ENCODE results near the gene TTC14.
A peak's percentile ranks its signal among the peaks of the same experiment; 100 is the strongest.
"Not testable (repeated sequence)": the region's sequence is repeated elsewhere in the genome, so short reads cannot be mapped to it uniquely, and the experiment has no call there.

The TTC14 gene

GRCh38 chr3:180601688-180602666, at the start of gene TTC14:
Gene TTC14 (plus strand): TSS chr3:180602163. CDS start chr3:180602262, 99 bp downstream.
- peak; percentile 94 for DNase-seq (ENCODE audit: low read depth)

- no peak for DNase-seq (ENCODE audit: low read depth)
Observed at GRCh38 chr3:180563406-180563805, 38.6 kb upstream of the TTC14 start.

GRCh38 chr3:180564676-180565075, 37.3 kb upstream of the TTC14 start:
- DNase-seq (ENCODE audit: low read depth): no peak

GRCh38 chr3:180570238-180570637, 31.7 kb upstream of the TTC14 start:
- DNase-seq (ENCODE audit: low read depth): no peak

GRCh38 chr3:180571831-180572598, 29.9 kb upstream of the TTC14 start:
- DNase-seq (ENCODE audit: low read depth): no peak

GRCh38 chr3:180575571-180575970, 26.4 kb upstream of the TTC14 start:
- no peak for DNase-seq (ENCODE audit: low read depth)

GRCh38 chr3:180580934-180581333, 21.0 kb upstream of the TTC14 start:
- no peak for DNase-seq (ENCODE audit: low read depth)

- DNase-seq (ENCODE audit: low read depth): no peak
Observed at GRCh38 chr3:180590396-180590795, 11.6 kb upstream of the TTC14 start.

GRCh38 chr3:180593631-180594030, 8.3 kb upstream of the TTC14 start:
- DNase-seq (ENCODE audit: low read depth): not testable (repeated sequence)

GRCh38 chr3:180594631-180595558, 7.1 kb upstream of the TTC14 start:
- peak; percentile 64 for DNase-seq (ENCODE audit: low read depth)

- no peak for DNase-seq (ENCODE audit: low read depth)
Observed at GRCh38 chr3:180595559-180595935, 6.4 kb upstream of the TTC14 start.

GRCh38 chr3:180600473-180600872, 1.5 kb upstream of the TTC14 start:
- no peak for DNase-seq (ENCODE audit: low read depth)

- DNase-seq (ENCODE audit: low read depth): no peak
Observed at GRCh38 chr3:180611006-180611405, 9.0 kb downstream of the TTC14 start.

- no peak for DNase-seq (ENCODE audit: low read depth)
Observed at GRCh38 chr3:180612364-180612763, 10.4 kb downstream of the TTC14 start.

GRCh38 chr3:180615954-180616353, 14.0 kb downstream of the TTC14 start:
- no peak for DNase-seq (ENCODE audit: low read depth)

GRCh38 chr3:180617049-180617448, 15.1 kb downstream of the TTC14 start:
- peak; percentile 7 for DNase-seq (ENCODE audit: low read depth)

GRCh38 chr3:180618563-180618962, 16.6 kb downstream of the TTC14 start:
- not testable (repeated sequence) for DNase-seq (ENCODE audit: low read depth)

GRCh38 chr3:180619723-180620122, 17.8 kb downstream of the TTC14 start:
- DNase-seq (ENCODE audit: low read depth): peak; percentile 9

- no peak for DNase-seq (ENCODE audit: low read depth)
Observed at GRCh38 chr3:180624714-180625113, 22.8 kb downstream of the TTC14 start.

GRCh38 chr3:180626844-180627243, 24.9 kb downstream of the TTC14 start:
- no peak for DNase-seq (ENCODE audit: low read depth)

- no peak for DNase-seq (ENCODE audit: low read depth)
Observed at GRCh38 chr3:180630371-180630770, 28.4 kb downstream of the TTC14 start.

GRCh38 chr3:180631317-180631716, 29.4 kb downstream of the TTC14 start:
- no peak for DNase-seq (ENCODE audit: low read depth)

All from iris pigment epithelial cell (primary cell).